Breast epithelium (tissue), 3 donors: ENCODE measurements around the gene PNMA1.

ENCODE experiments used
- CTCF ChIP-seq, 3 donors: fragments of 450-650 bp; IDR thresholded peaks; one replicate each; pipeline ENCODE4 v1.5.1; 2016 to 2017; ENCODE audit warnings: antibody characterized with exemption in 3 of 3, mild to moderate bottlenecking in 3 of 3, moderate library complexity in 3 of 3
- POLR2A ChIP-seq: fragments of 450-650 bp; IDR thresholded peaks from one replicate; pipeline ENCODE4 v1.6.1; 2016; ENCODE audit warnings: antibody characterized with exemption, mild to moderate bottlenecking, moderate library complexity
- POLR2AphosphoS5 ChIP-seq, 3 donors: sonication (generic); formaldehyde crosslinking; IDR thresholded peaks; one replicate each; pipeline ENCODE4 v1.6.1; 2017; ENCODE audit warnings: antibody characterized with exemption in 3 of 3

- TF ChIP-seq POLR2A (no peak), CTCF (IDR thresholded peaks at IDR 0.05) (no peak), POLR2AphosphoS5 (IDR thresholded peaks at IDR 0.05) (no peak)
These were observed 485 bp upstream of the PNMA1 start for GRCh38 chr14:73714656-73715081.
